Fibroblast of the aortic adventitia (primary cell): ENCODE results near the gene SLC5A6. TPM values are rescaled to one million over a fixed set of nuclear protein-coding genes. Genes with fewer than 3 reads are reported as not detected.

Experiments
- DNase-seq: peaks from one replicate; pipeline ENCODE4 v3.0.0-alpha.2; 2010; ENCODE audit warnings: low read depth
- H3K4me3 ChIP-seq: 2 replicates; pipeline ENCODE4 v1.5.1; 2011; ENCODE audit warnings: low read depth, mild to moderate bottlenecking, control low read depth, low read length, moderate library complexity
- total RNA-seq: library from RNA; depleted of rRNA; stranded (reverse); fragments of >200 nt; gene quantifications from 2 replicates; pipeline ENCODE4 v1.2.3, GENCODE V29; 2012; ENCODE audit warnings: low replicate concordance
- TF ChIP-seq, protein P1 (sequence below): IDR thresholded peaks from 2 replicates; pipeline ENCODE4 v1.5.1; 2011; ENCODE audit warnings: mild to moderate bottlenecking, low read length, control low read depth, inconsistent platforms; ENCODE audit not compliant: insufficient read depth

SLC5A6 gene
- total RNA-seq, 1 donor, result 20.0 TPM

DNA sequence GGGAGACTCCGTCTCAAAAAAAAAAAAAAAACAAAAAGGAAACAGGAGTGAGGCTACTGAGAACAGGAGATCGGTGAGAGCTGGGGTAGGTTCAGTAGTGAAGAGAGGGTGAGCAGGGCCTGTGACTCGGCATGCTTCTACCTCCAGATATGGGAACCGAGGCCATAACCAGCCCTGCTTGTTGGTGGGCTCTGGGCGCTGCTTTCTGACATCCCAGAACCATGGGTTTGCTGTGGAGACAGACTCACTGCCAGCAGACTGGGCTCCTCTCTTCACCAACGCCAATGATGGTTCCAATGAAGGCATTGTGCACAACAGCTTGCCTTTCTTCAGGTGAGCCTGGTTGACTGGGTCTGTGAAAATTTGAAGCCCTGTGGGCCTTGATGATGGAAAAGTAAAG lies 11.3 kb upstream of the SLC5A6 start:
- no peak for DNase-seq
- no peak overlapping the region for H3K4me3 ChIP-seq
- TF ChIP-seq, protein P1, sequence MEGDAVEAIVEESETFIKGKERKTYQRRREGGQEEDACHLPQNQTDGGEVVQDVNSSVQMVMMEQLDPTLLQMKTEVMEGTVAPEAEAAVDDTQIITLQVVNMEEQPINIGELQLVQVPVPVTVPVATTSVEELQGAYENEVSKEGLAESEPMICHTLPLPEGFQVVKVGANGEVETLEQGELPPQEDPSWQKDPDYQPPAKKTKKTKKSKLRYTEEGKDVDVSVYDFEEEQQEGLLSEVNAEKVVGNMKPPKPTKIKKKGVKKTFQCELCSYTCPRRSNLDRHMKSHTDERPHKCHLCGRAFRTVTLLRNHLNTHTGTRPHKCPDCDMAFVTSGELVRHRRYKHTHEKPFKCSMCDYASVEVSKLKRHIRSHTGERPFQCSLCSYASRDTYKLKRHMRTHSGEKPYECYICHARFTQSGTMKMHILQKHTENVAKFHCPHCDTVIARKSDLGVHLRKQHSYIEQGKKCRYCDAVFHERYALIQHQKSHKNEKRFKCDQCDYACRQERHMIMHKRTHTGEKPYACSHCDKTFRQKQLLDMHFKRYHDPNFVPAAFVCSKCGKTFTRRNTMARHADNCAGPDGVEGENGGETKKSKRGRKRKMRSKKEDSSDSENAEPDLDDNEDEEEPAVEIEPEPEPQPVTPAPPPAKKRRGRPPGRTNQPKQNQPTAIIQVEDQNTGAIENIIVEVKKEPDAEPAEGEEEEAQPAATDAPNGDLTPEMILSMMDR, result no peak

DNA sequence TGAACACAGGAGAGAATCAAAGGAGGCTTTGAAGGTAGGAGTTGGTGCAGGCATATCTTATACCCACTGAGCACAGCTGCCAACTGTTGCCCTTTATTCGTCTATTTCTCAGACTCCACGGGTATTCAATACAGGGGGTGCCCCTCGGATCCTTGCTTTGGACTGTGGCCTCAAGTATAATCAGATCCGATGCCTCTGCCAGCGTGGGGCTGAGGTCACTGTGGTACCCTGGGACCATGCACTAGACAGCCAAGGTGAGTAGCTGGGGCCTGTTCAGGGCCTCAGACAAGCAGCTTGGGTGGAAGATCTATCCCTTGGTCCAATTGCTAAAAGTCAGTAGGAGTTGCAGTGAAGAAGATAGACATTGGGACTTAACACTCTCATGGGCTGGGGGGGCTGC lies 10.3 kb upstream of the SLC5A6 start:
- no peak for DNase-seq
- TF ChIP-seq, protein P1, result no peak
- H3K4me3 ChIP-seq, result no peak overlapping the region

- H3K4me3 ChIP-seq, result no peak overlapping the region
- TF ChIP-seq, protein P1, result no peak
- DNase-seq, result no peak
Measured at GRCh38 chr2:27221166-27221565, 9.1 kb upstream of the SLC5A6 start.

DNA sequence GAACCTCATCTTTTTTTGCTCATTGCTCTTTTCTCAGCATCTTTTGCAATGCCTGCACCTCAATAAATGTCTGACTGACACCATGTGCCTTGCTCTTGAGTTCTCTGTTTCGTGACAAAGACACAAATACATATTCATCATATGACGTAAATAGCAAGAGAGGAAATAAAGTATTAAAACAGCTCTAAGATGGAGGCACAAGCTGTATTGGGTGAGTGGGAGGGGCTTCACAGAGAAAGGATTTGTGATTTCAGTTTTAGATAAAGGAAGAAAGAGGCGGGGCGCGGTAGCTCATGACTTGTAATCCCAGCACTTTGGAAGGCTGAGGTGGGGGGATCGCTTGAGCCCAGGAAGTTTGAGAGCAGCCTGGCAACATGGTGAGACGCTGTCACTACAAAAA lies 8.0 kb upstream of the SLC5A6 start:
- no peak for DNase-seq
- TF ChIP-seq, protein P1, result no peak
- H3K4me3 ChIP-seq, result no peak overlapping the region

DNA sequence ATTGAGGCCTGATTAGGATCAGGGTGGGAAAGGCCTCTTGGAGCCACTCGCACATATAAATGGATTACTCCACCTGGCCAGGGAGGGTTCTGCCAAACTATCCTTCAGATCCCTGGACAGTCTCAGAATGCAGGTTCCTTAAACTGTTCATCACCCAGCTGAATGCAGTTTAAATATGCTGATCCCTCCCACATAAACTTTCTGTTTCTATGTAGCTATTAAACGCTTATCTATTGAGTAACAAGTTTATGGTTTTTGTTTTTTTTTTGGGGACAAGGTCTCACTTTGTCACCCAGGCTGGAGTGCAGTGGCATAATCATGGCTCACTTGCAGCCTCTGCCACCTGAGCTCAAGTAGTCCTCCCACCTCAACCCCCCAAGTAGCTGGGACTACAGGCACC lies 7.0 kb upstream of the SLC5A6 start:
- H3K4me3 ChIP-seq, result no peak overlapping the region
- no peak for DNase-seq
- TF ChIP-seq, protein P1, result no peak

DNA sequence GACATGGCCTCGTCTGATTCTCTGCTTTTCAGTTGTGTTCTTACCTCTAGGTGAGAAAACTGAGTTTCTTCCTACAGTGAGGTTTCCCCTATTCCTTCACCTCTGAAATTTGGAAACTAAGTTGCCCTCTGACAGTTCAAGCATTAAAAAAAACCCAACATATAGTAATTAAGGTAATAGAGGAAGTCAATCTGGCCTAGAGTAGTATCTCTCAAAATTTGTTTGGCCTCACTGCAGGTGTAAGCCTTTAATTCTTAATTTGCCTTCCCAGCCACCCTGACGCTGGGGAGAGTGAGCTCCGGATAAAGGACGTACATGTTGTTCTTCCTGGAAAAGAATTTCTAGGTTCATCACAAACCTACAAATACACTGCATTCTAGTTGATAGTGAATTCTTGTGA lies 6.5 kb upstream of the SLC5A6 start:
- H3K4me3 ChIP-seq, result peak overlapping the region; percentile 86
- TF ChIP-seq, protein P1, result no peak
- no peak for DNase-seq
